GM23338 (cell line): ENCODE measurements around the gene MAP4K1. TPM values are rescaled to one million over a fixed set of nuclear protein-coding genes. Genes with fewer than 3 reads are reported as not detected.

ENCODE experiments used
- ATAC-seq: fragments of 200-7000 bp; cut with Tn5 transposase; 3 replicates; pipeline ENCODE4 v1.9.1; 2020
- DNase-seq: peaks from one replicate; pipeline ENCODE4 v3.0.0-alpha.2; 2015; ENCODE audit warnings: low spot score
- H2AFZ ChIP-seq: fragments of 200-600 bp; sonication (generic); 2 replicates; pipeline ENCODE4 v1.8.0; 2016; ENCODE audit warnings: antibody characterized with exemption, mild to moderate bottlenecking, moderate library complexity
- H3F3A ChIP-seq: fragments of 200-600 bp; sonication (generic); replicated peaks from 2 replicates; pipeline ENCODE4 v1.8.0; 2017; ENCODE audit warnings: antibody characterized with exemption, mixed run types, low read depth
- H3K27ac ChIP-seq: fragments of 200-600 bp; sonication (generic); 2 replicates; pipeline ENCODE4 v1.6.1; 2016; ENCODE audit warnings: low read depth
- H3K27me3 ChIP-seq: fragments of 200-600 bp; sonication (generic); 2 replicates; pipeline ENCODE4 v1.8.0; 2016; ENCODE audit warnings: mild to moderate bottlenecking, mixed run types, moderate library complexity; ENCODE audit not compliant: insufficient read depth
- H3K36me3 ChIP-seq: fragments of 200-600 bp; sonication (generic); 2 replicates; pipeline ENCODE4 v1.8.0; 2016; ENCODE audit warnings: mild to moderate bottlenecking; ENCODE audit not compliant: insufficient read depth
- H3K4me1 ChIP-seq: fragments of 200-600 bp; sonication (generic); 2 replicates; pipeline ENCODE4 v1.8.0; 2016; ENCODE audit warnings: mild to moderate bottlenecking, moderate library complexity; ENCODE audit not compliant: insufficient read depth
- H3K4me2 ChIP-seq: fragments of 200-600 bp; sonication (generic); 2 replicates; pipeline ENCODE4 v1.7.1; 2017; ENCODE audit warnings: mixed run types
- H3K4me3 ChIP-seq: fragments of 200-600 bp; sonication (generic); 2 replicates; pipeline ENCODE4 v1.6.1; 2016; ENCODE audit warnings: mixed run types
- H3K79me2 ChIP-seq: fragments of 200-600 bp; sonication (generic); replicated peaks from 2 replicates; pipeline ENCODE4 v1.8.0; 2017; ENCODE audit warnings: mild to moderate bottlenecking; ENCODE audit not compliant: insufficient read depth
- H3K9me2 ChIP-seq: fragments of 200-600 bp; sonication (generic); 2 replicates; pipeline ENCODE4 v1.8.0; 2017; ENCODE audit not compliant: insufficient read depth
- H4K20me1 ChIP-seq: fragments of 200-600 bp; sonication (generic); replicated peaks from 2 replicates; pipeline ENCODE4 v1.8.0; 2017; ENCODE audit warnings: mild to moderate bottlenecking; ENCODE audit not compliant: insufficient read depth
- H3K27ac Mint-ChIP-seq: 2 replicates; pipeline ENCODE4 v1.8.0; 2020; ENCODE audit warnings: inconsistent platforms, mild to moderate bottlenecking, moderate library complexity, mixed read lengths
- H3K27me3 Mint-ChIP-seq: 3 replicates; pipeline ENCODE4 v1.8.0; 2022; ENCODE audit warnings: low read depth, mild to moderate bottlenecking, moderate library complexity, mixed read lengths, inconsistent platforms; ENCODE audit not compliant: insufficient read depth, poor library complexity
- H3K36me3 Mint-ChIP-seq: 3 replicates; pipeline ENCODE4 v1.8.0; 2021; ENCODE audit warnings: low read depth, mild to moderate bottlenecking, inconsistent platforms, moderate library complexity, mixed read lengths
- H3K4me1 Mint-ChIP-seq: 3 replicates; pipeline ENCODE4 v1.8.0; 2020; ENCODE audit warnings: mild to moderate bottlenecking, inconsistent platforms, mixed read lengths
- H3K4me3 Mint-ChIP-seq: 3 replicates; pipeline ENCODE4 v1.8.0; 2021; ENCODE audit warnings: moderate library complexity, mild to moderate bottlenecking, inconsistent platforms, mixed read lengths
- H3K9me3 Mint-ChIP-seq: 3 replicates; pipeline ENCODE4 v1.8.0; 2020; ENCODE audit warnings: moderate library complexity, mild to moderate bottlenecking, inconsistent platforms, mixed read lengths
- CREB1 ChIP-seq: fragments of 250-450 bp; sonication (Bioruptor Pico); IDR thresholded peaks from 2 replicates; pipeline ENCODE4 v1.5.0; 2020; ENCODE audit warnings: low read depth, mild to moderate bottlenecking, moderate library complexity
- CTCF ChIP-seq, 2 experiments: fragments of 200-600 bp in 1 of 2; sonication (generic) in 1 of 2; conservative IDR thresholded peaks; 2 replicates each; pipeline versions ENCODE4 v1.5.1 to v1.6.1; 2016 to 2017; ENCODE audit warnings: antibody characterized with exemption in 2 of 2, low read depth in 2 of 2, mild to moderate bottlenecking in 2 of 2, moderate library complexity in 1 of 2
- EZH2 ChIP-seq: fragments of 200-600 bp; sonication (generic); IDR thresholded peaks from one replicate; pipeline ENCODE4 v1.8.0; 2017; ENCODE audit warnings: antibody characterized with exemption, mild to moderate bottlenecking, low read depth; ENCODE audit not compliant: unreplicated experiment
- EZH2phosphoT487 ChIP-seq: fragments of 200-600 bp; sonication (generic); IDR thresholded peaks from one replicate; pipeline ENCODE4 v1.8.1; 2018; ENCODE audit warnings: antibody characterized with exemption; ENCODE audit not compliant: unreplicated experiment
- JUNB ChIP-seq: IDR thresholded peaks from one replicate; pipeline ENCODE4 v1.6.1; 2016; ENCODE audit warnings: antibody characterized with exemption; ENCODE audit not compliant: unreplicated experiment
- NANOG ChIP-seq: IDR thresholded peaks from 2 replicates; pipeline ENCODE4 v1.6.1; 2016; ENCODE audit warnings: antibody characterized with exemption, borderline replicate concordance
- POLR2AphosphoS5 ChIP-seq: IDR thresholded peaks from 2 replicates; pipeline ENCODE4 v1.6.1; 2016; ENCODE audit warnings: antibody characterized with exemption, low read depth
- REST ChIP-seq: IDR thresholded peaks from one replicate; pipeline ENCODE4 v1.6.1; 2018; ENCODE audit warnings: antibody characterized with exemption; ENCODE audit not compliant: unreplicated experiment
- STAT1 ChIP-seq: IDR thresholded peaks from one replicate; pipeline ENCODE4 v1.6.1; 2016; ENCODE audit warnings: antibody characterized with exemption; ENCODE audit not compliant: unreplicated experiment
- ZNF114 ChIP-seq: fragments of 250-450 bp; sonication (Bioruptor Pico); IDR thresholded peaks from 2 replicates; pipeline ENCODE4 v1.5.0; 2020; ENCODE audit warnings: mild to moderate bottlenecking, moderate library complexity
- ZNF331 ChIP-seq: fragments of 250-450 bp; sonication (Bioruptor Pico); IDR thresholded peaks from 2 replicates; pipeline ENCODE4 v1.5.0; 2020; ENCODE audit warnings: low read depth, mild to moderate bottlenecking, moderate library complexity
- polyA plus RNA-seq: library from polyadenylated mRNA; unstranded; fragments of >200 nt; fragmentation: Nextera tagmentation; extraction: Ambion mirVana; gene quantifications from 2 replicates; pipeline ENCODE4 v1.2.1, GENCODE V29; 2016
- total RNA-seq: library from RNA; depleted of rRNA; stranded (reverse); fragments of >200 nt; shearing (Covaris generic); gene quantifications from 2 replicates; pipeline ENCODE4 v1.2.3, GENCODE V29; 2014
- TF ChIP-seq, protein P1 (sequence below): fragments of 250-450 bp; sonication (Bioruptor Pico); IDR thresholded peaks from 2 replicates; pipeline ENCODE4 v1.5.0; 2020; ENCODE audit warnings: mild to moderate bottlenecking, moderate library complexity
- TF ChIP-seq, protein P2 (sequence below): IDR thresholded peaks from 2 replicates; pipeline ENCODE4 v1.6.1; 2016; ENCODE audit warnings: antibody characterized with exemption

The MAP4K1 gene
- total and polyA plus RNA-seq, 2 experiments from 2014 or later, result 7.7 to 44.6 TPM

- peaks cover 88% of the 10 kb centered on the region for H3K4me1 ChIP-seq
- peaks cover 33% of the 10 kb centered on the region for H4K20me1 ChIP-seq
- H3K9me2 ChIP-seq, result no peaks in the 10 kb centered on the region
- DNase-seq (no peak), ATAC-seq (no peak)
- Mint-ChIP-seq H3K27ac (peak overlapping the region; percentile 98), H3K9me3 (no peaks in the 10 kb centered on the region), H3K4me3 (peak overlapping the region; percentile 36; the same call in 1 of the 3 replicates), H3K36me3 (peaks cover 19% of the 10 kb centered on the region; the same call in 2 of the 3 replicates), H3K27me3 (peaks cover 26% of the 10 kb centered on the region), H3K4me1 (peaks cover 94% of the 10 kb centered on the region)
- H2AFZ ChIP-seq, result no peak overlapping the region
- no peaks in the 10 kb centered on the region for H3K27me3 ChIP-seq
- TF ChIP-seq NANOG (no peak), ZNF114 (CRISPR knock-in tag) (no peak), EZH2 (no peak), STAT1 (no peak), ZNF331 (CRISPR knock-in tag) (no peak), EZH2phosphoT487 (no peak), POLR2AphosphoS5 (no peak), REST (no peak), CREB1 (CRISPR knock-in tag) (no peak), CTCF (conservative IDR thresholded peaks at IDR 0.05; ENCODE audit: low read depth in 2 of 2) (no peak), JUNB (no peak)
- TF ChIP-seq, protein P1, sequence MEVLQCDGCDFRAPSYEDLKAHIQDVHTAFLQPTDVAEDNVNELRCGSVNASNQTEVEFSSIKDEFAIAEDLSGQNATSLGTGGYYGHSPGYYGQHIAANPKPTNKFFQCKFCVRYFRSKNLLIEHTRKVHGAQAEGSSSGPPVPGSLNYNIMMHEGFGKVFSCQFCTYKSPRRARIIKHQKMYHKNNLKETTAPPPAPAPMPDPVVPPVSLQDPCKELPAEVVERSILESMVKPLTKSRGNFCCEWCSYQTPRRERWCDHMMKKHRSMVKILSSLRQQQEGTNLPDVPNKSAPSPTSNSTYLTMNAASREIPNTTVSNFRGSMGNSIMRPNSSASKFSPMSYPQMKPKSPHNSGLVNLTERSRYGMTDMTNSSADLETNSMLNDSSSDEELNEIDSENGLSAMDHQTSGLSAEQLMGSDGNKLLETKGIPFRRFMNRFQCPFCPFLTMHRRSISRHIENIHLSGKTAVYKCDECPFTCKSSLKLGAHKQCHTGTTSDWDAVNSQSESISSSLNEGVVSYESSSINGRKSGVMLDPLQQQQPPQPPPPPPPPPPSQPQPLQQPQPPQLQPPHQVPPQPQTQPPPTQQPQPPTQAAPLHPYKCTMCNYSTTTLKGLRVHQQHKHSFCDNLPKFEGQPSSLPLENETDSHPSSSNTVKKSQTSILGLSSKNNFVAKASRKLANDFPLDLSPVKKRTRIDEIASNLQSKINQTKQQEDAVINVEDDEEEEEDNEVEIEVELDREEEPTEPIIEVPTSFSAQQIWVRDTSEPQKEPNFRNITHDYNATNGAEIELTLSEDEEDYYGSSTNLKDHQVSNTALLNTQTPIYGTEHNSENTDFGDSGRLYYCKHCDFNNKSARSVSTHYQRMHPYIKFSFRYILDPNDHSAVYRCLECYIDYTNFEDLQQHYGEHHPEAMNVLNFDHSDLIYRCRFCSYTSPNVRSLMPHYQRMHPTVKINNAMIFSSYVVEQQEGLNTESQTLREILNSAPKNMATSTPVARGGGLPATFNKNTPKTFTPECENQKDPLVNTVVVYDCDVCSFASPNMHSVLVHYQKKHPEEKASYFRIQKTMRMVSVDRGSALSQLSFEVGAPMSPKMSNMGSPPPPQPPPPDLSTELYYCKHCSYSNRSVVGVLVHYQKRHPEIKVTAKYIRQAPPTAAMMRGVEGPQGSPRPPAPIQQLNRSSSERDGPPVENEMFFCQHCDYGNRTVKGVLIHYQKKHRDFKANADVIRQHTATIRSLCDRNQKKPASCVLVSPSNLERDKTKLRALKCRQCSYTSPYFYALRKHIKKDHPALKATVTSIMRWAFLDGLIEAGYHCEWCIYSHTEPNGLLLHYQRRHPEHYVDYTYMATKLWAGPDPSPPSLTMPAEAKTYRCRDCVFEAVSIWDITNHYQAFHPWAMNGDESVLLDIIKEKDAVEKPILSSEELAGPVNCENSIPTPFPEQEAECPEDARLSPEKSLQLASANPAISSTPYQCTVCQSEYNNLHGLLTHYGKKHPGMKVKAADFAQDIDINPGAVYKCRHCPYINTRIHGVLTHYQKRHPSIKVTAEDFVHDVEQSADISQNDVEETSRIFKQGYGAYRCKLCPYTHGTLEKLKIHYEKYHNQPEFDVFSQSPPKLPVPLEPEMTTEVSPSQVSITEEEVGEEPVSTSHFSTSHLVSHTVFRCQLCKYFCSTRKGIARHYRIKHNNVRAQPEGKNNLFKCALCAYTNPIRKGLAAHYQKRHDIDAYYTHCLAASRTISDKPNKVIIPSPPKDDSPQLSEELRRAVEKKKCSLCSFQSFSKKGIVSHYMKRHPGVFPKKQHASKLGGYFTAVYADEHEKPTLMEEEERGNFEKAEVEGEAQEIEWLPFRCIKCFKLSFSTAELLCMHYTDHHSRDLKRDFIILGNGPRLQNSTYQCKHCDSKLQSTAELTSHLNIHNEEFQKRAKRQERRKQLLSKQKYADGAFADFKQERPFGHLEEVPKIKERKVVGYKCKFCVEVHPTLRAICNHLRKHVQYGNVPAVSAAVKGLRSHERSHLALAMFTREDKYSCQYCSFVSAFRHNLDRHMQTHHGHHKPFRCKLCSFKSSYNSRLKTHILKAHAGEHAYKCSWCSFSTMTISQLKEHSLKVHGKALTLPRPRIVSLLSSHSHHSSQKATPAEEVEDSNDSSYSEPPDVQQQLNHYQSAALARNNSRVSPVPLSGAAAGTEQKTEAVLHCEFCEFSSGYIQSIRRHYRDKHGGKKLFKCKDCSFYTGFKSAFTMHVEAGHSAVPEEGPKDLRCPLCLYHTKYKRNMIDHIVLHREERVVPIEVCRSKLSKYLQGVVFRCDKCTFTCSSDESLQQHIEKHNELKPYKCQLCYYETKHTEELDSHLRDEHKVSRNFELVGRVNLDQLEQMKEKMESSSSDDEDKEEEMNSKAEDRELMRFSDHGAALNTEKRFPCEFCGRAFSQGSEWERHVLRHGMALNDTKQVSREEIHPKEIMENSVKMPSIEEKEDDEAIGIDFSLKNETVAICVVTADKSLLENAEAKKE (CRISPR knock-in tag), result no peak
- TF ChIP-seq, protein P2, sequence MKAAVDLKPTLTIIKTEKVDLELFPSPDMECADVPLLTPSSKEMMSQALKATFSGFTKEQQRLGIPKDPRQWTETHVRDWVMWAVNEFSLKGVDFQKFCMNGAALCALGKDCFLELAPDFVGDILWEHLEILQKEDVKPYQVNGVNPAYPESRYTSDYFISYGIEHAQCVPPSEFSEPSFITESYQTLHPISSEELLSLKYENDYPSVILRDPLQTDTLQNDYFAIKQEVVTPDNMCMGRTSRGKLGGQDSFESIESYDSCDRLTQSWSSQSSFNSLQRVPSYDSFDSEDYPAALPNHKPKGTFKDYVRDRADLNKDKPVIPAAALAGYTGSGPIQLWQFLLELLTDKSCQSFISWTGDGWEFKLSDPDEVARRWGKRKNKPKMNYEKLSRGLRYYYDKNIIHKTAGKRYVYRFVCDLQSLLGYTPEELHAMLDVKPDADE, result no peak
- H3K79me2 ChIP-seq, result peaks cover 92% of the 10 kb centered on the region
- peak overlapping the region; percentile 72 for H3K4me2 ChIP-seq
- peaks cover 17% of the 10 kb centered on the region for H3F3A ChIP-seq
- no peaks in the 10 kb centered on the region for H3K36me3 ChIP-seq
- peak overlapping the region; percentile 99 for H3K27ac ChIP-seq
- H3K4me3 ChIP-seq, result no peak overlapping the region
These were observed 44.9 kb upstream of the MAP4K1 start for GRCh38 chr19:38662537-38663155.
